Gastroesophageal sphincter (tissue), 3 donors: ENCODE measurements around the gene TBCEL.

Source experiments
- CTCF ChIP-seq, 4 experiments: fragments of 200-600 bp in 2 of 4; fragments of 450-650 bp in 2 of 4; sonication (generic) in 1 of 4; IDR thresholded peaks; one replicate each; pipeline ENCODE4 v1.5.1; 2017 to 2019; ENCODE audit warnings: antibody characterized with exemption in 4 of 4, mild to moderate bottlenecking in 2 of 4, moderate library complexity in 2 of 4
- EP300 ChIP-seq: sonication (generic); formaldehyde crosslinking; IDR thresholded peaks from one replicate; pipeline ENCODE4 v1.6.1; 2017; ENCODE audit warnings: antibody characterized with exemption, mild to moderate bottlenecking

GRCh38 chr11:121117788-121118187 is 93.9 kb downstream of the TBCEL start:
- no peak for TF ChIP-seq EP300
- TF ChIP-seq CTCF (IDR thresholded peaks at IDR 0.05): no peak
